Colonic mucosa (tissue), 4 donors: ENCODE results near the gene ATG9B. TPM values are rescaled to one million over a fixed set of nuclear protein-coding genes. Genes with fewer than 3 reads are reported as not detected.

Experiments
- DNase-seq: peaks from one replicate; pipeline ENCODE4 v3.0.0-alpha.2; 2020
- H3K27ac ChIP-seq: fragments of 200-600 bp; one replicate; pipeline ENCODE4 v1.8.0; 2021
- H3K27me3 ChIP-seq: fragments of 200-600 bp; one replicate; pipeline ENCODE4 v1.8.0; 2021
- H3K36me3 ChIP-seq: fragments of 200-600 bp; one replicate; pipeline ENCODE4 v1.8.0; 2021
- H3K4me1 ChIP-seq: fragments of 200-600 bp; one replicate; pipeline ENCODE4 v1.8.0; 2021; ENCODE audit warnings: mild to moderate bottlenecking
- H3K4me3 ChIP-seq: fragments of 200-600 bp; one replicate; pipeline ENCODE4 v1.8.0; 2021
- H3K9ac ChIP-seq, 2 donors: one replicate each; pipeline ENCODE4 v1.7.0; 2013; ENCODE audit warnings: control low read depth in 2 of 2, low read depth in 2 of 2, low read length in 2 of 2
- H3K9me3 ChIP-seq: fragments of 200-600 bp; one replicate; pipeline ENCODE4 v1.8.0; 2021
- CTCF ChIP-seq: fragments of 200-600 bp; IDR thresholded peaks from one replicate; pipeline ENCODE4 v1.8.0; 2022; ENCODE audit warnings: antibody characterized with exemption, mild to moderate bottlenecking
- intact Hi-C: fragments of 100-400 bp; cut with DNase I; formaldehyde crosslinking; loops from one replicate; pipeline ENCODE4 v1.14.1; 2022
- total RNA-seq, 2 donors: library from RNA; stranded (reverse); fragmentation: NEBNext Ultra II Directional in 1 of 2; extraction: Animal tissue kit (Norgen Biotek cat#: 25700) in 1 of 2; gene quantifications; one replicate each; pipeline ENCODE4 v1.2.1, GENCODE V29; 2021
- donor health status: healthy.
- donor health status: DM: no; HTN: no; CAD: no.
- donor health status: DM: no; HTN: no; CAD: no.

Gene ATG9B
- total RNA-seq, 2 donors from 2014 or later: 0.66 to 1.2 TPM

GRCh38 chr7:150988230-150989226, 35.8 kb downstream of the ATG9B start:
- no peak overlapping the region for H3K4me3 ChIP-seq
- H3K36me3 ChIP-seq: no peaks in the 10 kb centered on the region
- no peak overlapping the region for H3K9ac ChIP-seq
- no peaks in the 10 kb centered on the region for H3K27me3 ChIP-seq
- peak; percentile 73 for DNase-seq
- H3K27ac ChIP-seq: peak overlapping the region; percentile 40
- H3K4me1 ChIP-seq: no peaks in the 10 kb centered on the region
- intact Hi-C loops: loop anchor here (2.0 to 10.0 kb wide), 2 partner anchors 90 to 204 kb away; no protein-coding TSS in a partner anchor
- TF ChIP-seq CTCF: peak; percentile 77
- no peaks in the 10 kb centered on the region for H3K9me3 ChIP-seq

- H3K9ac ChIP-seq: no peak overlapping the region
- no peak overlapping the region for H3K4me3 ChIP-seq
- intact Hi-C loops: loop anchor here (10.0 kb wide), 1 partner anchor 202 kb away; no protein-coding TSS in a partner anchor
- H3K9me3 ChIP-seq: no peaks in the 10 kb centered on the region
- H3K27me3 ChIP-seq: no peaks in the 10 kb centered on the region
- no peaks in the 10 kb centered on the region for H3K36me3 ChIP-seq
- TF ChIP-seq CTCF: no peak
- DNase-seq: no peak
- H3K4me1 ChIP-seq: no peaks in the 10 kb centered on the region
- no peak overlapping the region for H3K27ac ChIP-seq
These were observed 37.7 kb downstream of the ATG9B start for GRCh38 chr7:150986556-150986955.

DNA sequence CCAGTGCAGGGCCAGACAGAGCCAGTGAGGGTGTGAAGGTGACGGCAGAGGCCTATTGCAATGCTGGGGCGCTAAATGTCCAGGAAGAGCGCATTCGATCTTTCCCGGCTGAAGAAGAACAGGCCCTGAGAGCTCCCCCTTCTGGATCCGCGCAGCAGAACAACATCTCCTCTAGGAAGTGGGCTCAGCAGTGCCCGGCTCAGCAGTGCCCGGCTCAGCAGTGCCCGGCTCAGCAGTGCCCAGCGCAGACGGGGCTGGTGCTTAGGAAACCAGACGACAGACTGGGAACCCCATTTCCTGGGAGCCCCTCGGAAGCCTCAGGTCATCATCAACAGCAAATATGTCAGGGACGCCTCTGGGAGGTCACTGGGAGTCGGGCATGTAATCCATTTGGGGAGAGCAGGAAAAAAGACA, 38.2 kb downstream of the ATG9B start:
- DNase-seq: peak; percentile 79
- no peaks in the 10 kb centered on the region for H3K9me3 ChIP-seq
- H3K4me3 ChIP-seq: no peak overlapping the region
- no peaks in the 10 kb centered on the region for H3K36me3 ChIP-seq
- peak; percentile 58 for TF ChIP-seq CTCF
- intact Hi-C loops: loop anchor here (10.0 kb wide), 1 partner anchor 201 kb away; no protein-coding TSS in a partner anchor
- no peaks in the 10 kb centered on the region for H3K4me1 ChIP-seq
- peaks cover under 1% of the 10 kb centered on the region for H3K27me3 ChIP-seq
- H3K9ac ChIP-seq: no peak overlapping the region
- H3K27ac ChIP-seq: no peak overlapping the region

DNA sequence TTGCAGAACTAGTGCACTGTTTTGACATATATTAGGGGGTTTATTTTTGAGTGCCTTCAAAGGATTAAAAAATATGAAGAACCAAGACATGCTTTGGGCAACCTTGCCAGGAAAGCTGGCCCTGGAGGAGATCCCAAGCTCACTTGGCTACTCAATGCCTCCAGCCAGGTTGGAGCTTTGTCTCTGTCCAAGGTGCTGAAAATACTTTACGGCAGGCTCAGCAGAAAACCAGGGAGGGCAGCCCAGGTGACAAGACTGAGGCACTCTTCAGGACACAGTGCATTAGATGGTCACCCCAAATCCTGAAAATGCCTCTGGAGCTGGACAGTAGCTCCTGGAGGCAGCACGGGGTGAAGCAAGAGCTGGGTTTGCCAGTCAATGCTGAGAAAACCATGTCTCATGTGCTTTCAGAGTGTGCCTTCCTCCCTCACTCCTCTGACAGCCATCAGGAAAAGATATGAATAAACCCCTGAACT, 40.4 kb downstream of the ATG9B start:
- no peak for DNase-seq
- intact Hi-C loops: loop anchor here (2.0 to 10.0 kb wide), 2 partner anchors 17 to 199 kb away; no protein-coding TSS in a partner anchor

More for the DNA sequence above, 40.4 kb downstream of the ATG9B start:
- no peak overlapping the region for H3K4me3 ChIP-seq
- H3K9ac ChIP-seq: no peak overlapping the region
- no peak for TF ChIP-seq CTCF
- no peaks in the 10 kb centered on the region for H3K36me3 ChIP-seq
- H3K9me3 ChIP-seq: no peaks in the 10 kb centered on the region
- peaks cover 10% of the 10 kb centered on the region for H3K27me3 ChIP-seq
- no peaks in the 10 kb centered on the region for H3K4me1 ChIP-seq
- H3K27ac ChIP-seq: no peak overlapping the region
